K562 (cell line): ENCODE measurements around the gene ELF2. TPM values are rescaled to one million over a fixed set of nuclear protein-coding genes. Genes with fewer than 3 reads are reported as not detected.

Source experiments
- CHAMP1 ChIP-seq: fragments of 450-650 bp; IDR thresholded peaks from 2 replicates; pipeline ENCODE4 v1.6.1; 2016; ENCODE audit warnings: mild to moderate bottlenecking
- HIVEP1 ChIP-seq: fragments of 250-450 bp; sonication (Bioruptor Pico); IDR thresholded peaks from 2 replicates; pipeline ENCODE4 v1.4.0; 2020; ENCODE audit warnings: mild to moderate bottlenecking
- IRF9 ChIP-seq: fragments of 450-650 bp; IDR thresholded peaks from 2 replicates; pipeline ENCODE4 v1.6.1; 2016; ENCODE audit warnings: missing biosample characterization, missing genetic modification characterization
- KDM2B ChIP-seq: fragments of 250-450 bp; sonication (Bioruptor Pico); IDR thresholded peaks from 2 replicates; pipeline ENCODE4 v1.8.0; 2021; ENCODE audit warnings: mild to moderate bottlenecking, moderate library complexity
- KHSRP ChIP-seq: fragments of 450-650 bp; IDR thresholded peaks from 2 replicates; pipeline ENCODE4 v1.6.1; 2017
- LCOR ChIP-seq: sonication (generic); formaldehyde crosslinking; IDR thresholded peaks from 2 replicates; pipeline ENCODE4 v1.8.0; 2022; ENCODE audit warnings: mild to moderate bottlenecking, missing genetic modification reagents
- NFE2 ChIP-seq: IDR thresholded peaks from 2 replicates; pipeline ENCODE4 v1.6.1; 2014; ENCODE audit warnings: antibody characterized with exemption, low read depth
- RERE ChIP-seq: sonication (generic); formaldehyde crosslinking; IDR thresholded peaks from 2 replicates; pipeline ENCODE4 v1.8.0; 2023; ENCODE audit warnings: missing genetic modification reagents, mild to moderate bottlenecking, borderline replicate concordance
- SMARCB1 ChIP-seq: IDR thresholded peaks from 2 replicates; pipeline ENCODE4 v1.6.1; 2011; ENCODE audit warnings: improper control_type of control experiment, low read depth; ENCODE audit not compliant: insufficient read length
- SREBF1 ChIP-seq: fragments of 150-350 bp; IDR thresholded peaks from 2 replicates; pipeline ENCODE4 v1.6.1; 2014; ENCODE audit warnings: antibody characterized with exemption, low read depth, low read length, borderline replicate concordance
- SRSF1 ChIP-seq: fragments of 200-400 bp; formaldehyde crosslinking; IDR thresholded peaks from 2 replicates; pipeline ENCODE4 v1.6.1; 2017; ENCODE audit warnings: mild to moderate bottlenecking, low read depth, low read length, moderate library complexity
- TFAM ChIP-seq: fragments of 250-450 bp; sonication (Bioruptor Pico); conservative IDR thresholded peaks from 2 replicates; pipeline ENCODE4 v1.5.0; 2021; ENCODE audit warnings: mild to moderate bottlenecking, moderate library complexity
- TSC22D4 ChIP-seq: fragments of 450-650 bp; IDR thresholded peaks from 2 replicates; pipeline ENCODE4 v1.6.1; 2016; ENCODE audit warnings: missing genetic modification characterization, missing biosample characterization, control low read depth
- ZNF133 ChIP-seq: fragments of 250-450 bp; sonication (Bioruptor Pico); IDR thresholded peaks from 2 replicates; pipeline ENCODE4 v1.4.0; 2020; ENCODE audit warnings: mild to moderate bottlenecking
- ZNF41 ChIP-seq: fragments of 250-450 bp; sonication (Bioruptor Pico); conservative IDR thresholded peaks from 2 replicates; pipeline ENCODE4 v1.4.0; 2020; ENCODE audit warnings: mild to moderate bottlenecking
- ZNF57 ChIP-seq: fragments of 450-650 bp; formaldehyde crosslinking; IDR thresholded peaks from 2 replicates; pipeline ENCODE4 v1.4.0; 2020; ENCODE audit warnings: mild to moderate bottlenecking, moderate library complexity
- ZNF76 ChIP-seq: fragments of 250-450 bp; sonication (Bioruptor Pico); IDR thresholded peaks from 2 replicates; pipeline ENCODE4 v1.4.0; 2020; ENCODE audit warnings: mild to moderate bottlenecking, moderate library complexity, borderline replicate concordance
- ZNF766 ChIP-seq: fragments of 200-800 bp; sonication (Bioruptor generic); conservative IDR thresholded peaks from 2 replicates; pipeline ENCODE4 v1.6.1; 2016; ENCODE audit warnings: missing genetic modification characterization, missing compliant biosample characterization
- polyA plus RNA-seq, 8 experiments: library from polyadenylated mRNA; depleted of rRNA in 4 of 8; stranded (reverse) in 5 of 8; unstranded in 3 of 8; fragments of >200 nt; fragmentation: Nextera tagmentation in 2 of 8; fragmentation: Illumina TruSeq in 1 of 8; extraction: Ambion mirVana in 2 of 8; extraction: Trizol in 1 of 8; gene quantifications; 2 replicates each; pipeline versions ENCODE4 v1.2.1 to v1.2.3, GENCODE V29; 2011 to 2014; ENCODE audit warnings: inconsistent platforms in 1 of 8, missing spikeins in 1 of 8
- total RNA-seq, 7 experiments: library from RNA; depleted of rRNA in 6 of 7; stranded (reverse); fragments of >200 nt in 6 of 7; fragmentation: Illumina TruSeq in 2 of 7; extraction: Trizol in 2 of 7; gene quantifications; 2 replicates each; pipeline versions ENCODE4 v1.2.1 to v1.2.3, GENCODE V29; 2011 to 2021; ENCODE audit warnings: low replicate concordance in 1 of 7
- TF ChIP-seq, protein P1 (sequence below): fragments of 250-450 bp; sonication (Bioruptor Pico); IDR thresholded peaks from 2 replicates; pipeline ENCODE4 v1.4.0; 2020; ENCODE audit warnings: mild to moderate bottlenecking, moderate library complexity

ELF2 gene
- total and polyA plus RNA-seq, 9 of the 15 experiments (the other 6 are each of a cell fraction or from before 2014, with no cell fraction given) = 9.4 to 58.7 (median 41.6) TPM

GRCh38 chr4:139153411-139154133 lies 23.4 kb downstream of the ELF2 start (continued):
- no peak for TF ChIP-seq RERE (CRISPR knock-in tag)
- TF ChIP-seq HIVEP1 (CRISPR knock-in tag) = no peak
- peak; percentile 94 for TF ChIP-seq ZNF766 (CRISPR knock-in tag)
- no peak for TF ChIP-seq KDM2B (CRISPR knock-in tag)
- TF ChIP-seq ZNF57 (CRISPR knock-in tag) = no peak
- TF ChIP-seq SRSF1 = no peak
- TF ChIP-seq TFAM (CRISPR knock-in tag) = no peak
- no peak for TF ChIP-seq KHSRP
- no peak for TF ChIP-seq IRF9 (tag)
- TF ChIP-seq ZNF76 (CRISPR knock-in tag) = no peak
- TF ChIP-seq ZNF133 = no peak
- no peak for TF ChIP-seq CHAMP1
- no peak for TF ChIP-seq SMARCB1
- TF ChIP-seq NFE2 = 0 out of 2 replicates have a peak, but pooled peaks have one; percentile 23
- TF ChIP-seq TSC22D4 = no peak
- TF ChIP-seq, protein P1, sequence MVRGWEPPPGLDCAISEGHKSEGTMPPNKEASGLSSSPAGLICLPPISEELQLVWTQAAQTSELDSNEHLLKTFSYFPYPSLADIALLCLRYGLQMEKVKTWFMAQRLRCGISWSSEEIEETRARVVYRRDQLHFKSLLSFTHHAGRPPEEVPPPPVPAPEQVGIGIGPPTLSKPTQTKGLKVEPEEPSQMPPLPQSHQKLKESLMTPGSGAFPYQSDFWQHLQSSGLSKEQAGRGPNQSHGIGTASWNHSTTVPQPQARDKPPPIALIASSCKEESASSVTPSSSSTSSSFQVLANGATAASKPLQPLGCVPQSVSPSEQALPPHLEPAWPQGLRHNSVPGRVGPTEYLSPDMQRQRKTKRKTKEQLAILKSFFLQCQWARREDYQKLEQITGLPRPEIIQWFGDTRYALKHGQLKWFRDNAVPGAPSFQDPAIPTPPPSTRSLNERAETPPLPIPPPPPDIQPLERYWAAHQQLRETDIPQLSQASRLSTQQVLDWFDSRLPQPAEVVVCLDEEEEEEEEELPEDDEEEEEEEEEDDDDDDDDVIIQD (CRISPR knock-in tag) = no peak
- TF ChIP-seq SREBF1 = no peak
- TF ChIP-seq LCOR = no peak
- no peak for TF ChIP-seq ZNF41 (CRISPR knock-in tag)
